GM20000 (cell line): ENCODE measurements around the gene ZNF264.
"Not testable (repeated sequence)": the region's sequence is repeated elsewhere in the genome, so short reads cannot be mapped to it uniquely, and the experiment has no call there.

ENCODE experiments used
- DNase-seq: peaks from one replicate; pipeline ENCODE4 v3.0.0; 2012; ENCODE audit warnings: low spot score
- TF ChIP-seq, protein P1 (sequence below): IDR thresholded peaks from 2 replicates; pipeline ENCODE4 v1.5.1; 2012; ENCODE audit warnings: mild to moderate bottlenecking, control low read depth; ENCODE audit errors: extremely low read depth, missing control alignments

The ZNF264 gene

GRCh38 chr19:57245066-57245465, 53.8 kb downstream of the ZNF264 start:
- no peak for DNase-seq
- TF ChIP-seq, protein P1, sequence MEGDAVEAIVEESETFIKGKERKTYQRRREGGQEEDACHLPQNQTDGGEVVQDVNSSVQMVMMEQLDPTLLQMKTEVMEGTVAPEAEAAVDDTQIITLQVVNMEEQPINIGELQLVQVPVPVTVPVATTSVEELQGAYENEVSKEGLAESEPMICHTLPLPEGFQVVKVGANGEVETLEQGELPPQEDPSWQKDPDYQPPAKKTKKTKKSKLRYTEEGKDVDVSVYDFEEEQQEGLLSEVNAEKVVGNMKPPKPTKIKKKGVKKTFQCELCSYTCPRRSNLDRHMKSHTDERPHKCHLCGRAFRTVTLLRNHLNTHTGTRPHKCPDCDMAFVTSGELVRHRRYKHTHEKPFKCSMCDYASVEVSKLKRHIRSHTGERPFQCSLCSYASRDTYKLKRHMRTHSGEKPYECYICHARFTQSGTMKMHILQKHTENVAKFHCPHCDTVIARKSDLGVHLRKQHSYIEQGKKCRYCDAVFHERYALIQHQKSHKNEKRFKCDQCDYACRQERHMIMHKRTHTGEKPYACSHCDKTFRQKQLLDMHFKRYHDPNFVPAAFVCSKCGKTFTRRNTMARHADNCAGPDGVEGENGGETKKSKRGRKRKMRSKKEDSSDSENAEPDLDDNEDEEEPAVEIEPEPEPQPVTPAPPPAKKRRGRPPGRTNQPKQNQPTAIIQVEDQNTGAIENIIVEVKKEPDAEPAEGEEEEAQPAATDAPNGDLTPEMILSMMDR: no peak

DNA sequence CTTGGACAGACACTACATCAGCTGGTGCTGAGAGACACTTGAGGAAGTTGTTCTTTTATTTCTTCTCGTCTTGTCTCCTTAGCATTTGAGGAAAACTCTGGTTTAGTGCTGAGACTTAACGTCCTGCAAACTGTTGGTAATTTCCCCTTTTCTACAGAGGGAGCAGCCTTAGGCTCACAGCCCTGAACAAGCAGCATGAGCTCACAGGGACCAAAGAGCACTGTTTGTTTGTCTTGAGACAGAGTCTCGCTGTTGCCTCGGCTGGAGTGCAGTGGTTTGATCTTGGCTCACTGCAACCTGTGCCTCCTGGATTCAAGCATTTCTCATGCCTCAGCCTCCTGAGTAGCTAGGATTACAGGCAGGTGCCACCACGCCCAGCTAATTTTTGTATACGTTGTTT, 54.7 kb downstream of the ZNF264 start:
- DNase-seq: no peak
- TF ChIP-seq, protein P1: no peak

GRCh38 chr19:57248646-57249045, 57.3 kb downstream of the ZNF264 start:
- TF ChIP-seq, protein P1: no peak
- DNase-seq: no peak

GRCh38 chr19:57249329-57249728, 58.0 kb downstream of the ZNF264 start:
- DNase-seq: no peak
- TF ChIP-seq, protein P1: no peak

DNA sequence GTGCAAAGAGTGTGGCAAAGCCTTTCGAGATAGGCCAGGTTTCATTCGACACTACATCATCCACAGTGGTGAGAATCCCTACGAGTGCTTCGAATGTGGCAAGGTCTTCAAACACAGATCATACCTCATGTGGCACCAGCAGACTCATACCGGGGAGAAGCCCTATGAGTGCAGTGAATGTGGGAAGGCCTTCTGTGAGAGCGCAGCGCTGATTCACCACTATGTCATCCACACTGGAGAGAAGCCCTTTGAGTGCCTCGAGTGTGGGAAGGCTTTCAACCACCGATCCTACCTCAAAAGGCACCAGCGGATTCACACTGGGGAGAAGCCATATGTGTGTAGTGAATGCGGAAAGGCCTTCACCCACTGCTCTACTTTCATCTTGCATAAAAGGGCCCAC, 62.5 kb downstream of the ZNF264 start:
- not testable (repeated sequence) for DNase-seq

DNA sequence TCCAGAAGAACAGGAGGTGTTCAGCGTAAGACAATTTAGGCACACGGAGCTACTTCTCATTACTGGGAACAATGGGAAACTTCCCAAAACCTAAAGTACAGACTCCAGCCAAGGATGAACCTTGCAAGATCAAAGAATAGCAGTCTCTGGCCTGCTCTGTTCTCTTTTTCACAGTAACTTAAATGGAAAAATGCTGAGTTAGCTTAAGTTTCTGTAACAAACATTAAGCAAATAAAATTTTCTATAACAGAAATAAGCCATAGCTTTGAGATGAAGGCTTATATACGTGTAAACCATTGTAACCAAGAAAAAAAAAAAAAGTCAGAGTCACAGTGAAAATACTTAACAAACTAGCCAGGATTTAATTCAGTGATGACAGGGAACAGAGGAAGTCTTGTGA, 70.7 kb downstream of the ZNF264 start:
- TF ChIP-seq, protein P1: no peak
- no peak for DNase-seq

- no peak for DNase-seq
- TF ChIP-seq, protein P1: no peak
Measured at GRCh38 chr19:57263244-57263741, 72.0 kb downstream of the ZNF264 start.

DNA sequence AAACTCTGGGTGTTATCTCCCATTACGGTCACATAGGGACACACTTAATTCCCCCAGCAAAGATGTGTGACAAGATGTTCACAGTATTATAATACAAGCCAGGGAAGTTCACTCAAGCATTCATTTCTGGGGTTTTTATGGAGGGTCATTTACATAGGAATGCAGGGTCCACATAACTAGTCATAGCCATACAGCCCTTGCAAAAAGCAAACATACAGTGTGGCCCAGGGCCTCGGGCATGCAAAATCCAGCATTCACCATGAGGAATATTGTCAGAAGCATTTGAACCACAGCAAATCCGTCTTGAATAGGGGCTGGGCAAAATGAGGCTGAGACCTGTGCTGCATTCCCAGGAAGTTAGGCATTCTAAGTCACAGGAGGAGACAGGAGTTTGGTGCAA, 76.0 kb downstream of the ZNF264 start:
- DNase-seq: no peak

More for the DNA sequence above, 76.0 kb downstream of the ZNF264 start:
- TF ChIP-seq, protein P1: no peak
